Measurements from ENCODE around the gene DUSP12. TPM values are rescaled to one million over a fixed set of nuclear protein-coding genes. Genes with fewer than 3 reads are reported as not detected.
A peak's percentile ranks its signal among the peaks of the same experiment; 100 is the strongest.

Gene DUSP12
- total and polyA plus RNA-seq, 9 of the 15 experiments (the other 6 are each of a cell fraction or from before 2014, with no cell fraction given), result 10.4 to 81.4 (median 43.6) TPM

DNA sequence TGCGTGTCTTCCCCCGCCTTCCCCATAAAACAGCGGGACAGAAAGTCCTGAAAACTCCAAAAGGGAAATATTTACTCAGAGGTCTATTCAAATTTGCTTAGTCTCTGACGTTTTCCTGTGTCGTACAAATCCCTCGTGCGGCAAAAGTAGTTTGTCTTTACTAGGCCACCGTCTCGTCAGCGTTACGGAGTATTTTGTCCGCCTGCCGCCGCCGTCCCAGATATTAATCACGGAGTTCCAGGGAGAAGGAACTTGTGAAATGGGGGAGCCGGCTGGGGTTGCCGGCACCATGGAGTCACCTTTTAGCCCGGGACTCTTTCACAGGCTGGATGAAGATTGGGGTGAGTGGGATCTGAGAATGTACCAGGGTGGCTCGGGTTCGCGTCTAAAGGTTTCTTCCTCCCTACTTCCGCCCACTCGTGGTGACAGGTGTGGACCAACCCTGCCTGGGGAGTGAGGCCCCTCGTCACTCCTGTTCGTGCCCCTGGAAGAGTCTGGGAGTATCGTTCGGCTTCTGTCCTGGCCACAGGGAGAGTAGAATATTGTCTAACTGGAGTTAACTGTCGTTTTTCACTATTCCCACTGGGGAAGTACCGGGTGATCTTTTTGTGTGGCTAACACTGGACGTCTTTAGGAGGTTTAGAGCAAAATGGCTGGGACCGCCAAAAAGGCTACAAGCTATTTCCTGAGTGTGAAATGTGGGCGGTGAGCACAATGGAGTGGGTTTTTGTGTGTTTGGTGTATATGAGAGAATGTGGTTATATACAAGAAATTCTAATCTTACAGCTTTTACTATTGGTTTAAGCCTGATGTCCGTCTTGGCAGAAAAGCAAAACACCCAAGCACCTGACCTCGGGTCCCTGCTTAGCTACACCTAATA is 16.8 kb downstream of the DUSP12 start, which contains the start of gene ATF6 (continued):
- TF ChIP-seq, protein P1, sequence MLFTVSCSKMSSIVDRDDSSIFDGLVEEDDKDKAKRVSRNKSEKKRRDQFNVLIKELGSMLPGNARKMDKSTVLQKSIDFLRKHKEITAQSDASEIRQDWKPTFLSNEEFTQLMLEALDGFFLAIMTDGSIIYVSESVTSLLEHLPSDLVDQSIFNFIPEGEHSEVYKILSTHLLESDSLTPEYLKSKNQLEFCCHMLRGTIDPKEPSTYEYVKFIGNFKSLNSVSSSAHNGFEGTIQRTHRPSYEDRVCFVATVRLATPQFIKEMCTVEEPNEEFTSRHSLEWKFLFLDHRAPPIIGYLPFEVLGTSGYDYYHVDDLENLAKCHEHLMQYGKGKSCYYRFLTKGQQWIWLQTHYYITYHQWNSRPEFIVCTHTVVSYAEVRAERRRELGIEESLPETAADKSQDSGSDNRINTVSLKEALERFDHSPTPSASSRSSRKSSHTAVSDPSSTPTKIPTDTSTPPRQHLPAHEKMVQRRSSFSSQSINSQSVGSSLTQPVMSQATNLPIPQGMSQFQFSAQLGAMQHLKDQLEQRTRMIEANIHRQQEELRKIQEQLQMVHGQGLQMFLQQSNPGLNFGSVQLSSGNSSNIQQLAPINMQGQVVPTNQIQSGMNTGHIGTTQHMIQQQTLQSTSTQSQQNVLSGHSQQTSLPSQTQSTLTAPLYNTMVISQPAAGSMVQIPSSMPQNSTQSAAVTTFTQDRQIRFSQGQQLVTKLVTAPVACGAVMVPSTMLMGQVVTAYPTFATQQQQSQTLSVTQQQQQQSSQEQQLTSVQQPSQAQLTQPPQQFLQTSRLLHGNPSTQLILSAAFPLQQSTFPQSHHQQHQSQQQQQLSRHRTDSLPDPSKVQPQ (CRISPR knock-in tag; IDR thresholded peaks at IDR 0.05; ENCODE audit: borderline replicate concordance), result no peak
- TF ChIP-seq RBBP5 (IDR thresholded peaks at IDR 0.05; ENCODE audit: borderline replicate concordance, insufficient read depth, low read length, poor library complexity, severe bottlenecking), result peak; percentile 97
- TF ChIP-seq NELFE (IDR thresholded peaks at IDR 0.05; ENCODE audit: insufficient read depth, insufficient read length), result no peak
- no peak for TF ChIP-seq ZNF354B (CRISPR knock-in tag; IDR thresholded peaks at IDR 0.05)
- TF ChIP-seq ZNF23 (CRISPR knock-in tag; IDR thresholded peaks at IDR 0.05), result no peak
- TF ChIP-seq, protein P2, sequence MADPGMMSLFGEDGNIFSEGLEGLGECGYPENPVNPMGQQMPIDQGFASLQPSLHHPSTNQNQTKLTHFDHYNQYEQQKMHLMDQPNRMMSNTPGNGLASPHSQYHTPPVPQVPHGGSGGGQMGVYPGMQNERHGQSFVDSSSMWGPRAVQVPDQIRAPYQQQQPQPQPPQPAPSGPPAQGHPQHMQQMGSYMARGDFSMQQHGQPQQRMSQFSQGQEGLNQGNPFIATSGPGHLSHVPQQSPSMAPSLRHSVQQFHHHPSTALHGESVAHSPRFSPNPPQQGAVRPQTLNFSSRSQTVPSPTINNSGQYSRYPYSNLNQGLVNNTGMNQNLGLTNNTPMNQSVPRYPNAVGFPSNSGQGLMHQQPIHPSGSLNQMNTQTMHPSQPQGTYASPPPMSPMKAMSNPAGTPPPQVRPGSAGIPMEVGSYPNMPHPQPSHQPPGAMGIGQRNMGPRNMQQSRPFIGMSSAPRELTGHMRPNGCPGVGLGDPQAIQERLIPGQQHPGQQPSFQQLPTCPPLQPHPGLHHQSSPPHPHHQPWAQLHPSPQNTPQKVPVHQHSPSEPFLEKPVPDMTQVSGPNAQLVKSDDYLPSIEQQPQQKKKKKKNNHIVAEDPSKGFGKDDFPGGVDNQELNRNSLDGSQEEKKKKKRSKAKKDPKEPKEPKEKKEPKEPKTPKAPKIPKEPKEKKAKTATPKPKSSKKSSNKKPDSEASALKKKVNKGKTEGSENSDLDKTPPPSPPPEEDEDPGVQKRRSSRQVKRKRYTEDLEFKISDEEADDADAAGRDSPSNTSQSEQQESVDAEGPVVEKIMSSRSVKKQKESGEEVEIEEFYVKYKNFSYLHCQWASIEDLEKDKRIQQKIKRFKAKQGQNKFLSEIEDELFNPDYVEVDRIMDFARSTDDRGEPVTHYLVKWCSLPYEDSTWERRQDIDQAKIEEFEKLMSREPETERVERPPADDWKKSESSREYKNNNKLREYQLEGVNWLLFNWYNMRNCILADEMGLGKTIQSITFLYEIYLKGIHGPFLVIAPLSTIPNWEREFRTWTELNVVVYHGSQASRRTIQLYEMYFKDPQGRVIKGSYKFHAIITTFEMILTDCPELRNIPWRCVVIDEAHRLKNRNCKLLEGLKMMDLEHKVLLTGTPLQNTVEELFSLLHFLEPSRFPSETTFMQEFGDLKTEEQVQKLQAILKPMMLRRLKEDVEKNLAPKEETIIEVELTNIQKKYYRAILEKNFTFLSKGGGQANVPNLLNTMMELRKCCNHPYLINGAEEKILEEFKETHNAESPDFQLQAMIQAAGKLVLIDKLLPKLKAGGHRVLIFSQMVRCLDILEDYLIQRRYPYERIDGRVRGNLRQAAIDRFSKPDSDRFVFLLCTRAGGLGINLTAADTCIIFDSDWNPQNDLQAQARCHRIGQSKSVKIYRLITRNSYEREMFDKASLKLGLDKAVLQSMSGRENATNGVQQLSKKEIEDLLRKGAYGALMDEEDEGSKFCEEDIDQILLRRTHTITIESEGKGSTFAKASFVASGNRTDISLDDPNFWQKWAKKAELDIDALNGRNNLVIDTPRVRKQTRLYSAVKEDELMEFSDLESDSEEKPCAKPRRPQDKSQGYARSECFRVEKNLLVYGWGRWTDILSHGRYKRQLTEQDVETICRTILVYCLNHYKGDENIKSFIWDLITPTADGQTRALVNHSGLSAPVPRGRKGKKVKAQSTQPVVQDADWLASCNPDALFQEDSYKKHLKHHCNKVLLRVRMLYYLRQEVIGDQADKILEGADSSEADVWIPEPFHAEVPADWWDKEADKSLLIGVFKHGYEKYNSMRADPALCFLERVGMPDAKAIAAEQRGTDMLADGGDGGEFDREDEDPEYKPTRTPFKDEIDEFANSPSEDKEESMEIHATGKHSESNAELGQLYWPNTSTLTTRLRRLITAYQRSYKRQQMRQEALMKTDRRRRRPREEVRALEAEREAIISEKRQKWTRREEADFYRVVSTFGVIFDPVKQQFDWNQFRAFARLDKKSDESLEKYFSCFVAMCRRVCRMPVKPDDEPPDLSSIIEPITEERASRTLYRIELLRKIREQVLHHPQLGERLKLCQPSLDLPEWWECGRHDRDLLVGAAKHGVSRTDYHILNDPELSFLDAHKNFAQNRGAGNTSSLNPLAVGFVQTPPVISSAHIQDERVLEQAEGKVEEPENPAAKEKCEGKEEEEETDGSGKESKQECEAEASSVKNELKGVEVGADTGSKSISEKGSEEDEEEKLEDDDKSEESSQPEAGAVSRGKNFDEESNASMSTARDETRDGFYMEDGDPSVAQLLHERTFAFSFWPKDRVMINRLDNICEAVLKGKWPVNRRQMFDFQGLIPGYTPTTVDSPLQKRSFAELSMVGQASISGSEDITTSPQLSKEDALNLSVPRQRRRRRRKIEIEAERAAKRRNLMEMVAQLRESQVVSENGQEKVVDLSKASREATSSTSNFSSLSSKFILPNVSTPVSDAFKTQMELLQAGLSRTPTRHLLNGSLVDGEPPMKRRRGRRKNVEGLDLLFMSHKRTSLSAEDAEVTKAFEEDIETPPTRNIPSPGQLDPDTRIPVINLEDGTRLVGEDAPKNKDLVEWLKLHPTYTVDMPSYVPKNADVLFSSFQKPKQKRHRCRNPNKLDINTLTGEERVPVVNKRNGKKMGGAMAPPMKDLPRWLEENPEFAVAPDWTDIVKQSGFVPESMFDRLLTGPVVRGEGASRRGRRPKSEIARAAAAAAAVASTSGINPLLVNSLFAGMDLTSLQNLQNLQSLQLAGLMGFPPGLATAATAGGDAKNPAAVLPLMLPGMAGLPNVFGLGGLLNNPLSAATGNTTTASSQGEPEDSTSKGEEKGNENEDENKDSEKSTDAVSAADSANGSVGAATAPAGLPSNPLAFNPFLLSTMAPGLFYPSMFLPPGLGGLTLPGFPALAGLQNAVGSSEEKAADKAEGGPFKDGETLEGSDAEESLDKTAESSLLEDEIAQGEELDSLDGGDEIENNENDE (IDR thresholded peaks at IDR 0.05; ENCODE audit: low read depth, low read length), result no peak
- TF ChIP-seq SRSF3 (IDR thresholded peaks at IDR 0.05; ENCODE audit: insufficient read depth, low read length), result no peak
- TF ChIP-seq ZEB2 (IDR thresholded peaks at IDR 0.05), result peak; percentile 74; the same call in 1 of the 2 replicates
- TF ChIP-seq EWSR1 (IDR thresholded peaks at IDR 0.05; ENCODE audit: borderline replicate concordance, low read depth, partially characterized antibody), result no peak
- peak; percentile 88 for TF ChIP-seq SIN3B (IDR thresholded peaks at IDR 0.05; ENCODE audit: low read depth)
- 0 out of 2 replicates have a peak, but pooled peaks have one; percentile 30 for TF ChIP-seq ARID1B (IDR thresholded peaks at IDR 0.05)
- peak; percentile 91 for TF ChIP-seq MYC (IDR thresholded peaks at IDR 0.05; ENCODE audit: low read depth, low read length)
- no peak for TF ChIP-seq MYC (CRISPR knock-in tag; IDR thresholded peaks at IDR 0.05; ENCODE audit: borderline replicate concordance, low read depth)
